Panc1 (cell line): ENCODE measurements around the gene HERC3. TPM values are rescaled to one million over a fixed set of nuclear protein-coding genes. Genes with fewer than 3 reads are reported as not detected.

Experiments used
- ATAC-seq: fragments of 200-7000 bp; cut with Tn5 transposase; 2 replicates; pipeline ENCODE4 v1.9.1; 2020; ENCODE audit warnings: mild to moderate bottlenecking, moderate library complexity
- BruUV-seq: library from RNA; stranded (reverse); fragments of 400-500 nt; replicated peaks from 2 replicates; lab custom pipeline; 2021; lab: Mats Ljungman, UMichigan
- CTCF ChIA-PET: fragments of 300-600 bp; sonication (Branson Sonifier 250); formaldehyde crosslinking; loops from one replicate; lab custom pipeline; 2022; ENCODE audit warnings: antibody characterized with exemption; lab: Charles Lee
- POLR2A ChIA-PET: fragments of 300-600 bp; sonication (Branson Sonifier 250); formaldehyde crosslinking; loops from one replicate; lab custom pipeline; 2022; ENCODE audit warnings: antibody characterized with exemption; lab: Charles Lee
- DNase-seq: peaks from one replicate; pipeline ENCODE4 v3.0.0-alpha.2; 2010; ENCODE audit warnings: low read depth, low spot score
- H3K27ac ChIP-seq: 2 replicates; pipeline ENCODE4 v1.5.1; 2011; ENCODE audit warnings: mild to moderate bottlenecking, low read length, inconsistent platforms
- H3K27me3 ChIP-seq: fragments of 200-500 bp; sonication (Bioruptor generic); 2 replicates; pipeline ENCODE4 v1.6.0; 2014; ENCODE audit warnings: low read length, inconsistent platforms; ENCODE audit not compliant: control insufficient read depth, insufficient read depth
- H3K36me3 ChIP-seq: fragments of 200-500 bp; sonication (Bioruptor generic); 2 replicates; pipeline ENCODE4 v1.5.1; 2014; ENCODE audit warnings: inconsistent platforms, mild to moderate bottlenecking, low read length, moderate library complexity; ENCODE audit not compliant: control insufficient read depth, insufficient read depth
- H3K4me1 ChIP-seq: 2 replicates; pipeline ENCODE4 v1.5.1; 2011; ENCODE audit warnings: inconsistent platforms, mild to moderate bottlenecking, low read length, moderate library complexity; ENCODE audit not compliant: control insufficient read depth, insufficient read depth
- H3K4me3 ChIP-seq, 2 experiments: 2 replicates each; pipeline ENCODE4 v1.5.1; 2011 to 2012; ENCODE audit warnings: low read depth in 2 of 2, low read length in 2 of 2, mild to moderate bottlenecking in 2 of 2, inconsistent platforms in 1 of 2, moderate library complexity in 1 of 2
- H3K9me3 ChIP-seq: fragments of 200-500 bp; sonication (Bioruptor generic); 2 replicates; pipeline ENCODE4 v1.5.1; 2014; ENCODE audit warnings: low read depth, mild to moderate bottlenecking, inconsistent platforms, low read length, moderate library complexity; ENCODE audit not compliant: control insufficient read depth, insufficient read depth
- CTCF ChIP-seq: fragments of 450-650 bp; IDR thresholded peaks from 2 replicates; pipeline ENCODE4 v1.5.1; 2017; ENCODE audit warnings: mild to moderate bottlenecking
- POLR2AphosphoS5 ChIP-seq: IDR thresholded peaks from 2 replicates; pipeline ENCODE4 v1.6.1; 2012; ENCODE audit warnings: mild to moderate bottlenecking, low read depth, low read length, moderate library complexity
- REST ChIP-seq, 2 experiments: IDR thresholded peaks; 2 replicates each; pipeline ENCODE4 v1.6.1; 2011 to 2012; ENCODE audit warnings: low read depth in 2 of 2, control low read depth in 1 of 2, low read length in 1 of 2, mild to moderate bottlenecking in 1 of 2, moderate library complexity in 1 of 2; ENCODE audit not compliant: insufficient read depth in 1 of 2
- SIN3A ChIP-seq: IDR thresholded peaks from 2 replicates; pipeline ENCODE4 v1.6.1; 2012; ENCODE audit warnings: low read depth, mild to moderate bottlenecking, low read length, moderate library complexity, borderline replicate concordance; ENCODE audit not compliant: insufficient read depth
- TCF7L2 ChIP-seq: IDR thresholded peaks from 2 replicates; pipeline ENCODE4 v1.6.1; 2011; ENCODE audit warnings: mild to moderate bottlenecking, low read depth, low read length, inconsistent platforms
- in situ Hi-C: cut with HindIII; loops from 2 replicates; pipeline ENCODE4 v1.10.0; 2016; ENCODE audit warnings: low sequenced_read_pairs, low pct_unique_long_range_greater_than_20kb
- intact Hi-C: fragments of 100-400 bp; cut with micrococcal nuclease; formaldehyde crosslinking; loops from one replicate; pipeline ENCODE4 v1.10.0; 2022; ENCODE audit not compliant: unreplicated experiment
- total RNA-seq: library from RNA; stranded (reverse); gene quantifications from one replicate; pipeline ENCODE4 v1.2.1, GENCODE V29; 2021; ENCODE audit not compliant: unreplicated experiment

The HERC3 gene
- total RNA-seq, 1 experiment from 2014 or later: 1.1 TPM

GRCh38 chr4:88753658-88754571 lies 161.6 kb downstream of the HERC3 start:
- H3K4me1 ChIP-seq: no peaks in the 10 kb centered on the region
- in situ Hi-C loops: no loop called here
- CTCF ChIA-PET: no interaction called here

GRCh38 chr4:88754796-88755195 lies 162.5 kb downstream of the HERC3 start:
- CTCF ChIA-PET: no interaction called here
- H3K27ac ChIP-seq: no peak overlapping the region
- no TSS peak for BruUV-seq
- intact Hi-C loops: no loop called here
- no peaks in the 10 kb centered on the region for H3K4me1 ChIP-seq
- no peak for DNase-seq
- TF ChIP-seq POLR2AphosphoS5: no peak
- TF ChIP-seq CTCF: no peak
- TF ChIP-seq REST (IDR thresholded peaks at IDR 0.05; ENCODE audit: insufficient read depth in 1 of 2, low read depth in 2 of 2, low read length in 1 of 2): no peak
- TF ChIP-seq TCF7L2: no peak
- TF ChIP-seq SIN3A: no peak
- H3K4me3 ChIP-seq: no peak overlapping the region
- no peak for ATAC-seq
- POLR2A ChIA-PET: no interaction called here
- in situ Hi-C loops: no loop called here
- no peaks in the 10 kb centered on the region for H3K27me3 ChIP-seq
- H3K36me3 ChIP-seq: no peaks in the 10 kb centered on the region
- no peaks in the 10 kb centered on the region for H3K9me3 ChIP-seq

More at GRCh38 chr4:88753658-88754571, 161.6 kb downstream of the HERC3 start:
- Histone ChIP-seq H3K4me3 (no peak overlapping the region), H3K27me3 (no peaks in the 10 kb centered on the region), H3K9me3 (no peaks in the 10 kb centered on the region), H3K27ac (no peak overlapping the region), H3K36me3 (no peaks in the 10 kb centered on the region)
- POLR2A ChIA-PET: no interaction called here
- intact Hi-C loops: no loop called here
- TF ChIP-seq POLR2AphosphoS5: no peak
- no peak for TF ChIP-seq REST (IDR thresholded peaks at IDR 0.05; ENCODE audit: insufficient read depth in 1 of 2, low read depth in 2 of 2, low read length in 1 of 2)
- no peak for TF ChIP-seq SIN3A
- no peak for TF ChIP-seq TCF7L2
- no peak for TF ChIP-seq CTCF
- no TSS peak for BruUV-seq
- DNase-seq (no peak), ATAC-seq (no peak)
